HFFc6 (cell line): ENCODE results near the gene MCFD2. TPM values are rescaled to one million over a fixed set of nuclear protein-coding genes. Genes with fewer than 3 reads are reported as not detected.

ENCODE experiments used
- DNase-seq: peaks from one replicate; pipeline ENCODE4 v3.0.0-alpha.2; 2018
- H3K27ac Mint-ChIP-seq: 2 replicates; pipeline ENCODE4 v1.8.0; 2020; ENCODE audit warnings: mild to moderate bottlenecking, mixed read lengths
- H3K27me3 Mint-ChIP-seq: 2 replicates; pipeline ENCODE4 v1.8.0; 2021; ENCODE audit warnings: mild to moderate bottlenecking, moderate library complexity, mixed read lengths; ENCODE audit not compliant: insufficient read depth
- H3K36me3 Mint-ChIP-seq: 2 replicates; pipeline ENCODE4 v1.8.0; 2021; ENCODE audit warnings: low read depth, mixed read lengths
- H3K4me1 Mint-ChIP-seq: 2 replicates; pipeline ENCODE4 v1.8.0; 2020; ENCODE audit warnings: low read depth, mixed read lengths
- H3K4me3 Mint-ChIP-seq: 2 replicates; pipeline ENCODE4 v1.8.0; 2020; ENCODE audit warnings: mild to moderate bottlenecking, moderate library complexity, mixed read lengths
- H3K9me3 Mint-ChIP-seq: 2 replicates; pipeline ENCODE4 v1.8.0; 2020; ENCODE audit warnings: mild to moderate bottlenecking, mixed read lengths
- total RNA-seq, 6 experiments: library from RNA; stranded (reverse); fragmentation: NEBNext Ultra II Directional; extraction: Animal tissue kit (Norgen Biotek cat#: 25700); gene quantifications; 2 replicates in 1 of 6; 3 replicates in 5 of 6; pipeline ENCODE4 v1.2.3, GENCODE V29; 2021
- TF ChIP-seq, protein P1 (sequence below): fragments of 200-600 bp; sonication (generic); IDR thresholded peaks from 2 replicates; pipeline ENCODE4 v1.5.0; 2021; ENCODE audit warnings: antibody characterized with exemption, mild to moderate bottlenecking

MCFD2 gene
- total RNA-seq, 6 experiments from 2014 or later = 379 to 441 (median 410) TPM

DNA sequence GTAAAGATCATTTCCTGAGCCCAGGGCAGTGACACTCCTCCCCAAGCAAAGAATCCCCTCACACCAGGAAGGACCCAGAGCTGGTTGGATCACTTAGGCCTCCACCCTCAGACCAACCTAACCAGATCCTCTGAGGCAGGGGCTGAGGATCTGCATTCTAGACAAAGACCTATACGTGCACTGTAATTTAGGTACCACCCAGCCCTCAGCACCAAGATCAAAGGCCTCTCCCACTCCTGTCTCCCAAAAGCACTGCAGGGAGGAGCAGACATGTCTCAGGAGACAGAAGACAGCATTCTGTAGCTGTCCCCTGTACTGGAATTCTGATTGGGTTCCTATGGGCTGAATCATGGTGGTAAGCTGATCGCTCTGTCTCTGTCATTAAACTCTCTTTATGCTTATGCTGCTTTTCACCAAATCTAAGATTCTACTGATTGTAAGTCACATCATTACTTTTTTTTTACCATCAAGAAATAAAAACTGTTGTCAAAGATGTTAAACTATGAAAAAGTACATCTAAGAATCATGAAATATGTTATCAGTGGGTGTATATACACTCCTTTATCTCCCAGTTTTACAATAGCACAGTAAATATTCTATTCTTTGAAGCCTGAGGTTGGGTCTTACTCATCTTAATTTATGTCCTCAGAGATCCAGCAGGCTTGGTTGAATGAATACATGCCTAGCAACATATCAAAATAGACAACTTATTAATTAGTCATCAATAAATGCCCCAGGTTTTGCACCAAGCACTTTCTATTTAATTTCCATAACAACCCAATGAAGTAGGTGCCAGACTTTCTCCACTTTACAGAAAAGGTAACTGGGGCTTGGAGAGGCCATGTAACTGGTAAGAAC lies 28.3 kb downstream of the MCFD2 start:
- TF ChIP-seq, protein P1, sequence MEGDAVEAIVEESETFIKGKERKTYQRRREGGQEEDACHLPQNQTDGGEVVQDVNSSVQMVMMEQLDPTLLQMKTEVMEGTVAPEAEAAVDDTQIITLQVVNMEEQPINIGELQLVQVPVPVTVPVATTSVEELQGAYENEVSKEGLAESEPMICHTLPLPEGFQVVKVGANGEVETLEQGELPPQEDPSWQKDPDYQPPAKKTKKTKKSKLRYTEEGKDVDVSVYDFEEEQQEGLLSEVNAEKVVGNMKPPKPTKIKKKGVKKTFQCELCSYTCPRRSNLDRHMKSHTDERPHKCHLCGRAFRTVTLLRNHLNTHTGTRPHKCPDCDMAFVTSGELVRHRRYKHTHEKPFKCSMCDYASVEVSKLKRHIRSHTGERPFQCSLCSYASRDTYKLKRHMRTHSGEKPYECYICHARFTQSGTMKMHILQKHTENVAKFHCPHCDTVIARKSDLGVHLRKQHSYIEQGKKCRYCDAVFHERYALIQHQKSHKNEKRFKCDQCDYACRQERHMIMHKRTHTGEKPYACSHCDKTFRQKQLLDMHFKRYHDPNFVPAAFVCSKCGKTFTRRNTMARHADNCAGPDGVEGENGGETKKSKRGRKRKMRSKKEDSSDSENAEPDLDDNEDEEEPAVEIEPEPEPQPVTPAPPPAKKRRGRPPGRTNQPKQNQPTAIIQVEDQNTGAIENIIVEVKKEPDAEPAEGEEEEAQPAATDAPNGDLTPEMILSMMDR = no peak
- DNase-seq = peak; percentile 68
- Mint-ChIP-seq H3K27ac (no peak overlapping the region; the same call in none of the 2 replicates), H3K4me3 (peak overlapping the region; percentile 35), H3K9me3 (peaks cover 14% of the 10 kb centered on the region), H3K36me3 (peaks cover 9% of the 10 kb centered on the region; the same call in 1 of the 2 replicates), H3K27me3 (no peaks in the 10 kb centered on the region), H3K4me1 (peaks cover 57% of the 10 kb centered on the region; the same call in 1 of the 2 replicates)

DNA sequence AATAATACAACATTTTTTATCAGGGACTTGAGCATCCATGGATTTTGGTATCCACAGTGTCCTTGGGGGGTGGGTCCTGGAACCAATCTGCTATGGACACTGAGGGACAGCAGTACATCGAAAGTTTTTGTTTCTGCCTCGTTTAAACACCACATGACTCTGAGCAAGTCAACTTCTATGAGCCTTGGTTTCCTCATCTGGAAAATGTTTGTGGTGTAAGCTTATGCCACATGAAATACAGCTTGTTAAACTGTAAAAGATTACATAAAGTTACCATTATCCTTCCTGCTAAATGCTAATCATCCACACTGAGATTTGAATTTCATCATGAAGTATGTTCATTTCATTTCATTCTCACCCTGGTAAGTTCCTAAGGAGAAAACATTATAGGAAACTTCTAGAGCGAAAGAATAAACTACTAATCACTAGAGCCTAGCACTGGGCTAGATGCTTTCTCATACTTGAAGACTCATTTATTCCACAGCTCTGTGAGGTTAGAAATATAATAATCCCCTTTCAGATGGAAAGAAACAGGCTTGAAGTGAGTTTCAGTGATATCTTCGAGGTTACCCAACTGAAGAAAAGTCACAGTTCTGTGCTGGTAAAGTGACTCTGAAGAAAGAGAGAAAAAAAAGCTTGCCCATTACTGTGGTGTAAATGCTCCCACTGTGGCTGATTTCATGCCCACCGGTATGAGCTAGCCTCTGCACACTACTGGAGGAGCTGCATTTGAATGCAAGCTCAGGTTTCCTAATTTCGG lies 29.2 kb downstream of the MCFD2 start:
- Mint-ChIP-seq H3K36me3 (peaks cover 9% of the 10 kb centered on the region; the same call in 1 of the 2 replicates), H3K4me3 (peak overlapping the region; percentile 35), H3K9me3 (peaks cover 14% of the 10 kb centered on the region), H3K27me3 (no peaks in the 10 kb centered on the region; the same call in 1 of the 2 replicates), H3K4me1 (peaks cover 57% of the 10 kb centered on the region; the same call in 1 of the 2 replicates), H3K27ac (no peak overlapping the region; the same call in none of the 2 replicates)
- TF ChIP-seq, protein P1 = no peak
- no peak for DNase-seq

DNA sequence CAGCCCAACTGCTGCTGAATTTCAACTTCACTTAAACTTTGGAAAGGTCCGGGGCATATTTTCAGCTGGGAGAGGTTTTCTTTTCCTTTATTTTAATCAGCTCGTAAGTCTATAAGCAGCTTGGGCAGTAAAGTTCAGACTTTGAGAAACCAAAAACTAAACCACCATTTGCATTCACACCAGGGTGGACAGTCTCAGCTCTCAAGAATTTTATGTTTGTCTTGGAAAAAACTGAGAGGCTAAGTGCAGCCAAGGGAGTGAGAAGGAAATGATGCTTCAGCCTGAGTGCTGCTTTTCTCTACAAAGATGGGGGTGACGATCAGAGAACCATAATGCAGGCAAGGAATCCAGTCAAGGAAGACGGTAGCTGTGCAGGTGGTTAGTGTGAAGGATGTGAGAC lies 30.2 kb downstream of the MCFD2 start:
- peaks cover 9% of the 10 kb centered on the region; the same call in 1 of the 2 replicates for H3K36me3 Mint-ChIP-seq
- H3K4me1 Mint-ChIP-seq = peaks cover 57% of the 10 kb centered on the region; the same call in 1 of the 2 replicates
- no peaks in the 10 kb centered on the region; the same call in 1 of the 2 replicates for H3K27me3 Mint-ChIP-seq
- DNase-seq = peak; percentile 49
- peak overlapping the region; percentile 45; the same call in 1 of the 2 replicates for H3K4me3 Mint-ChIP-seq
- TF ChIP-seq, protein P1 = no peak
- no peak overlapping the region; the same call in none of the 2 replicates for H3K27ac Mint-ChIP-seq
- H3K9me3 Mint-ChIP-seq = peaks cover 14% of the 10 kb centered on the region

DNA sequence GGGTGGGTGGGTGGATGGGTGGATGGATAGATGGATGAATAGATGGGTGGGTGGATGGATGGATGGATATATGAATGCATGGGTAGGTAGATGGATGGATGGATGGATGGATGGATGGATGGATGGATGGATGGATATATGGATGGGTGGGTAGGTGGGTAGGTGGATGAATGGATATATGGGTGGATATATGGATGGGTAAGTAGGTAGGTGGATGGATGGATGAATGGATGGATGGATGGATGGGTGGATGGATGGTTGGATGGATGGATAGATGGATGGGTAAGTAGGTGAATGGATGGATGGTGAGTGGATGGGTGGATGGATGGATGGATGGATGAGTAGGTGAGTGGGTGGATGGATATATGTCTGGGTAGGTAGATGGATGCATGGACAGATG lies 36.1 kb downstream of the MCFD2 start:
- Mint-ChIP-seq H3K27me3 (no peaks in the 10 kb centered on the region; the same call in 1 of the 2 replicates), H3K4me1 (peaks cover 26% of the 10 kb centered on the region), H3K27ac (no peak overlapping the region), H3K4me3 (no peak overlapping the region), H3K36me3 (no peaks in the 10 kb centered on the region), H3K9me3 (no peaks in the 10 kb centered on the region)
- no peak for DNase-seq
- TF ChIP-seq, protein P1 = no peak

DNA sequence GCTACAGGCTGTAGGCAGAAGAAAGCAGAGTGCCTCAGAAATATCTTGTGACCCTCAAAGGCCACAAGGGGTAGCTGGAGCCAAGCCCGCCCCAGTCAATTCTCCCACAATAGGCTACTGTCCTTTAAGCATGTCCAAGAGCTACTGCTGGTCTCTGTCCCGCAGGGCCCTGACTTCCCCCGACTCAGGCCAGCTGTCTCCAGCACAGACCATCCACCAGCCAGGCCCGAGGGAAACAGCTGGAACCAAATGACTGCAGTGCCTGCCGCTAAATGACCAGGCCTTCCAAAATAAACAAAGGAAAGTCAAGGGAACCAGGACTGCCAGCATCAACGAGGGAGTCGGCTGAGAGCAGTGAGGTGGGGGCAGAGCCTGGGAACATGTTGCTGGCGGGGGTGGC lies 36.7 kb downstream of the MCFD2 start:
- Mint-ChIP-seq H3K27ac (no peak overlapping the region), H3K36me3 (no peaks in the 10 kb centered on the region), H3K27me3 (no peaks in the 10 kb centered on the region; the same call in 1 of the 2 replicates), H3K4me3 (no peak overlapping the region), H3K4me1 (peaks cover 26% of the 10 kb centered on the region), H3K9me3 (no peaks in the 10 kb centered on the region)
- no peak for DNase-seq
- TF ChIP-seq, protein P1 = no peak
